Osteoblast (primary cell): ENCODE measurements around the gene ATP10A. TPM values are rescaled to one million over a fixed set of nuclear protein-coding genes. Genes with fewer than 3 reads are reported as not detected.
"Not testable (repeated sequence)": the region's sequence is repeated elsewhere in the genome, so short reads cannot be mapped to it uniquely, and the experiment has no call there.

Experiments
- DNase-seq: peaks from one replicate; pipeline ENCODE4 v3.0.0; 2011; ENCODE audit warnings: low spot score, mixed read lengths; ENCODE audit not compliant: insufficient read length; ENCODE audit errors: missing footprints
- H2AFZ ChIP-seq: 2 replicates; pipeline ENCODE4 v1.6.0; 2011; ENCODE audit warnings: mild to moderate bottlenecking, low read length
- H3K27ac ChIP-seq: 2 replicates; pipeline ENCODE4 v1.5.1; 2011; ENCODE audit warnings: mild to moderate bottlenecking, low read depth, low read length, moderate library complexity
- H3K27me3 ChIP-seq: 2 replicates; pipeline ENCODE4 v1.6.0; 2012; ENCODE audit warnings: mild to moderate bottlenecking, control low read depth, inconsistent platforms, low read length, moderate library complexity; ENCODE audit not compliant: insufficient read depth
- H3K36me3 ChIP-seq: 2 replicates; pipeline ENCODE4 v1.5.1; 2011; ENCODE audit warnings: mild to moderate bottlenecking, low read length, control low read depth, moderate library complexity; ENCODE audit not compliant: insufficient read depth
- H3K4me1 ChIP-seq: 2 replicates; pipeline ENCODE4 v1.5.1; 2011; ENCODE audit warnings: mild to moderate bottlenecking, low read length, control low read depth, moderate library complexity; ENCODE audit not compliant: insufficient read depth
- H3K4me2 ChIP-seq: 2 replicates; pipeline ENCODE4 v1.6.0; 2011; ENCODE audit warnings: mild to moderate bottlenecking, low read length; ENCODE audit not compliant: insufficient read depth
- H3K4me3 ChIP-seq: fragments of 200-600 bp; sonication (generic); 3 replicates; pipeline ENCODE4 v1.5.1; 2012; ENCODE audit warnings: mild to moderate bottlenecking, low read length, inconsistent platforms; ENCODE audit not compliant: insufficient read depth
- H3K79me2 ChIP-seq: 2 replicates; pipeline ENCODE4 v1.6.0; 2012; ENCODE audit warnings: mild to moderate bottlenecking, low read length, control low read depth, inconsistent platforms; ENCODE audit not compliant: insufficient read depth
- H3K9me3 ChIP-seq: 2 replicates; pipeline ENCODE4 v1.5.1; 2011; ENCODE audit warnings: low read depth, low read length, control low read depth
- H4K20me1 ChIP-seq: 2 replicates; pipeline ENCODE4 v1.6.0; 2012; ENCODE audit warnings: mild to moderate bottlenecking, low read length, control low read depth; ENCODE audit not compliant: insufficient read depth
- CTCF ChIP-seq: IDR thresholded peaks from 2 replicates; pipeline ENCODE4 v1.5.1; 2011; ENCODE audit warnings: mild to moderate bottlenecking, low read depth, low read length, moderate library complexity; ENCODE audit errors: extremely low read depth
- total RNA-seq: library from RNA; depleted of rRNA; stranded (reverse); fragments of >200 nt; gene quantifications from 2 replicates; pipeline ENCODE4 v1.2.3, GENCODE V29; 2012

ATP10A gene
- total RNA-seq, 1 donor, result 32.9 TPM

GRCh38 chr15:25883463-25884259 is 20.5 kb upstream of the ATP10A start:
- peaks cover 34% of the 10 kb centered on the region for H3K4me1 ChIP-seq
- no peak for DNase-seq
- H3K4me3 ChIP-seq, result peak overlapping the region; percentile 9
- H2AFZ ChIP-seq, result no peak overlapping the region
- H3K27me3 ChIP-seq, result no peaks in the 10 kb centered on the region
- H3K4me2 ChIP-seq, result peak overlapping the region; percentile 60
- H3K9me3 ChIP-seq, result no peaks in the 10 kb centered on the region
- TF ChIP-seq CTCF, result no peak
- H3K79me2 ChIP-seq, result no peaks in the 10 kb centered on the region
- H3K27ac ChIP-seq, result peak overlapping the region; percentile 95
- no peaks in the 10 kb centered on the region for H3K36me3 ChIP-seq
- no peaks in the 10 kb centered on the region for H4K20me1 ChIP-seq

- TF ChIP-seq CTCF, result no peak
- Histone ChIP-seq H4K20me1 (no peaks in the 10 kb centered on the region), H3K4me1 (peaks cover 34% of the 10 kb centered on the region), H3K27ac (peak overlapping the region; percentile 95), H3K36me3 (no peaks in the 10 kb centered on the region), H3K4me3 (no peak overlapping the region), H3K79me2 (no peaks in the 10 kb centered on the region), H2AFZ (no peak overlapping the region), H3K4me2 (no peak overlapping the region), H3K9me3 (no peaks in the 10 kb centered on the region), H3K27me3 (no peaks in the 10 kb centered on the region)
- no peak for DNase-seq
These were observed 19.3 kb upstream of the ATP10A start for GRCh38 chr15:25882466-25882865.

- H3K4me3 ChIP-seq, H3K27ac ChIP-seq, H3K36me3 ChIP-seq, H2AFZ ChIP-seq, H3K79me2 ChIP-seq, H3K9me3 ChIP-seq, H4K20me1 ChIP-seq, H3K4me2 ChIP-seq, H3K27me3 ChIP-seq, DNase-seq: not testable (repeated sequence)
- peaks cover 34% of the 10 kb centered on the region for H3K4me1 ChIP-seq
These were observed 17.8 kb upstream of the ATP10A start for GRCh38 chr15:25880877-25881276.

- Histone ChIP-seq H4K20me1 (no peaks in the 10 kb centered on the region), H3K27me3 (no peaks in the 10 kb centered on the region), H3K4me1 (peaks cover 34% of the 10 kb centered on the region), H3K4me3 (no peak overlapping the region), H3K4me2 (no peak overlapping the region), H3K27ac (no peak overlapping the region), H2AFZ (peak overlapping the region; percentile 52), H3K79me2 (no peaks in the 10 kb centered on the region), H3K9me3 (no peaks in the 10 kb centered on the region), H3K36me3 (no peaks in the 10 kb centered on the region)
- TF ChIP-seq CTCF, result no peak
- no peak for DNase-seq
These were observed 17.3 kb upstream of the ATP10A start for GRCh38 chr15:25880411-25880810.
